Measurements from ENCODE around the gene NUMA1. TPM values are rescaled to one million over a fixed set of nuclear protein-coding genes. Genes with fewer than 3 reads are reported as not detected.

NUMA1 gene
- total RNA-seq, 1 donor from 2014 or later: 130 TPM

DNA sequence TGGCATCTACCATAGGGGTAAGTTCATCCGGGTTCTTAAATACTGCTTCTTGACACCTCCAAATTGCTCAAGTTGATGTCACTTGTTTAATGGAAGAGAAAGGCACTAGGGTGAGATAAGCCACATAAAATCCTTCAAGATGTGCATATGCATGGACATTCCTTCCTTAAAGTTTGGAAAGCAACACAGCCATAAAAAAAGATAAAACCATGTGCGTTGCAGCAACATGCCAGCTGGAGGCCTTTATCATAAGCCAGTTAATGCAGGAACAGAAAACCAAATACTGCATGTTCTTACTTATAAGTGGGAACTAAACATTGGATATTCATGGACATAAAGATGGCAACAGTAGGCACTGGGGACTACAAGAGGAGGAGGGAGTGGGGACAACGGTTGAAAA lies 89.6 kb downstream of the NUMA1 start:
- Mint-ChIP-seq H3K36me3 (peaks cover 7% of the 10 kb centered on the region), H3K27me3 (ENCODE audit: insufficient read depth, low read depth) (no peaks in the 10 kb centered on the region)

DNA sequence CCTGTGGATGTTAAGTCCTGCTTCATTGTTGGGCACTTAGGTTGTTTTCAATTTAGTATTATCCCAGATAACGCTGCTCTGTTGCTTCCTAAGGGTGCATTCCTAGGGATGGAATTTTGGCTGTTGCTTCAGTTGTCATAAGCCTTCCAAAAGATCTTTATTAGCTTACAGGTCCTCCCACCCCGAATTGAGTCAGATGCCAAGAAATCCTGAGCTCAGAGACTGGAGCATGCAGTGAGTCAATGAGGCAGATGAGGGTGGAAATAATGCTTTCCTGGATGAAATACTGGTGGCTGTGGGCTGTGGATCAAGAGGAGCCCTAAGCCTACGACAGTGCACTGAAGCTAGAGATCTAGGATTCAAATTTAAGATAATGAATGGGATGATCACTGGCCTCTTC lies 92.3 kb downstream of the NUMA1 start:
- Mint-ChIP-seq H3K27ac (no peak overlapping the region), H3K4me3 (no peak overlapping the region), H3K4me1 (no peaks in the 10 kb centered on the region), H3K9me3 (no peaks in the 10 kb centered on the region), H3K36me3 (peaks cover 3% of the 10 kb centered on the region), H3K27me3 (ENCODE audit: insufficient read depth, low read depth) (no peaks in the 10 kb centered on the region)
- H3K36me3 ChIP-seq: no peaks in the 10 kb centered on the region
- no peaks in the 10 kb centered on the region for H3K4me1 ChIP-seq
- peaks cover 3% of the 10 kb centered on the region for H3F3A ChIP-seq (ENCODE audit: low read depth)
- no peak for DNase-seq (ENCODE audit: low spot score)
- TF ChIP-seq, protein P1, sequence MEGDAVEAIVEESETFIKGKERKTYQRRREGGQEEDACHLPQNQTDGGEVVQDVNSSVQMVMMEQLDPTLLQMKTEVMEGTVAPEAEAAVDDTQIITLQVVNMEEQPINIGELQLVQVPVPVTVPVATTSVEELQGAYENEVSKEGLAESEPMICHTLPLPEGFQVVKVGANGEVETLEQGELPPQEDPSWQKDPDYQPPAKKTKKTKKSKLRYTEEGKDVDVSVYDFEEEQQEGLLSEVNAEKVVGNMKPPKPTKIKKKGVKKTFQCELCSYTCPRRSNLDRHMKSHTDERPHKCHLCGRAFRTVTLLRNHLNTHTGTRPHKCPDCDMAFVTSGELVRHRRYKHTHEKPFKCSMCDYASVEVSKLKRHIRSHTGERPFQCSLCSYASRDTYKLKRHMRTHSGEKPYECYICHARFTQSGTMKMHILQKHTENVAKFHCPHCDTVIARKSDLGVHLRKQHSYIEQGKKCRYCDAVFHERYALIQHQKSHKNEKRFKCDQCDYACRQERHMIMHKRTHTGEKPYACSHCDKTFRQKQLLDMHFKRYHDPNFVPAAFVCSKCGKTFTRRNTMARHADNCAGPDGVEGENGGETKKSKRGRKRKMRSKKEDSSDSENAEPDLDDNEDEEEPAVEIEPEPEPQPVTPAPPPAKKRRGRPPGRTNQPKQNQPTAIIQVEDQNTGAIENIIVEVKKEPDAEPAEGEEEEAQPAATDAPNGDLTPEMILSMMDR (IDR thresholded peaks at IDR 0.05): no peak
- no peak for TF ChIP-seq EZH2 (IDR thresholded peaks at IDR 0.05)
- TF ChIP-seq EZH2phosphoT487 (IDR thresholded peaks at IDR 0.05): no peak
- no peak overlapping the region for H3K9ac ChIP-seq
- H2AFZ ChIP-seq (replicated peaks): no peak overlapping the region
- H4K20me1 ChIP-seq (ENCODE audit: low read depth): no peaks in the 10 kb centered on the region
- no peaks in the 10 kb centered on the region for H3K27me3 ChIP-seq
- H3K4me2 ChIP-seq: no peak overlapping the region
- H3K4me3 ChIP-seq: no peak overlapping the region
- H3K27ac ChIP-seq: no peak overlapping the region
- H3K79me2 ChIP-seq (ENCODE audit: low read depth): no peaks in the 10 kb centered on the region
- H3K9me3 ChIP-seq (ENCODE audit: low read depth): no peaks in the 10 kb centered on the region

More for the DNA sequence above, 89.6 kb downstream of the NUMA1 start:
- Histone ChIP-seq H3K36me3 (no peaks in the 10 kb centered on the region), H3K27ac (no peak overlapping the region), H2AFZ (replicated peaks) (no peak overlapping the region), H3F3A (ENCODE audit: low read depth) (peaks cover 3% of the 10 kb centered on the region), H3K4me1 (no peaks in the 10 kb centered on the region), H3K9me3 (ENCODE audit: low read depth) (no peaks in the 10 kb centered on the region), H3K4me3 (no peak overlapping the region), H3K79me2 (ENCODE audit: low read depth) (no peaks in the 10 kb centered on the region), H3K27me3 (no peaks in the 10 kb centered on the region), H4K20me1 (ENCODE audit: low read depth) (no peaks in the 10 kb centered on the region), H3K9ac (no peak overlapping the region), H3K4me2 (no peak overlapping the region)
- TF ChIP-seq, protein P1 (IDR thresholded peaks at IDR 0.05): no peak
- TF ChIP-seq EZH2phosphoT487 (IDR thresholded peaks at IDR 0.05): no peak
- no peak for TF ChIP-seq EZH2 (IDR thresholded peaks at IDR 0.05)
- H3K4me1 Mint-ChIP-seq: no peaks in the 10 kb centered on the region
- H3K4me3 Mint-ChIP-seq: no peak overlapping the region
- H3K27ac Mint-ChIP-seq: no peak overlapping the region
- H3K9me3 Mint-ChIP-seq: no peaks in the 10 kb centered on the region
- DNase-seq (ENCODE audit: low spot score): no peak

DNA sequence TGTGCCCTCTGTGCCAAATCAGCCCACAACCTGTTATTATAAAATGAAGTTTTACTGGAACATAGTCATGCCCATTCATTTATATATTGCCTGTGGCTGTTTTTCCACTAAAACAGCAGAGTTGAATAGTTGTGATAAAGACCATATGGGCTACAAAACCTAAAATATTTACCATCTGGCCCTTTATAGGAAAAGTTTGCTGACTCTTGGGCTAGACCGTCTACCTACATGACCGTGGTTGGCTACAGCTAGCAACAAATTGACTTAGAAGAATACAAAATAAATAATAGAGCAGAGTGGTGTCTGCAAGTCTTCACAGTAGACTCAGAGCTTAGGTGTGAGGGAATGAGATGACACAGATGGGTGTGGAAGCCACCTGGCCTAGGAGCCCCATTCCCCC lies 92.8 kb downstream of the NUMA1 start:
- Histone ChIP-seq H3K4me2 (no peak overlapping the region), H3K9me3 (ENCODE audit: low read depth) (no peaks in the 10 kb centered on the region), H4K20me1 (ENCODE audit: low read depth) (no peaks in the 10 kb centered on the region), H3K27ac (no peak overlapping the region), H3F3A (ENCODE audit: low read depth) (peaks cover 3% of the 10 kb centered on the region), H3K4me3 (no peak overlapping the region), H3K79me2 (ENCODE audit: low read depth) (no peaks in the 10 kb centered on the region), H3K4me1 (no peaks in the 10 kb centered on the region), H3K36me3 (no peaks in the 10 kb centered on the region), H3K9ac (no peak overlapping the region), H2AFZ (replicated peaks) (no peak overlapping the region), H3K27me3 (no peaks in the 10 kb centered on the region)
- Mint-ChIP-seq H3K4me1 (no peaks in the 10 kb centered on the region), H3K36me3 (peaks cover 3% of the 10 kb centered on the region), H3K9me3 (no peaks in the 10 kb centered on the region), H3K27me3 (ENCODE audit: insufficient read depth, low read depth) (no peaks in the 10 kb centered on the region), H3K27ac (no peak overlapping the region), H3K4me3 (no peak overlapping the region)
- TF ChIP-seq, protein P1 (IDR thresholded peaks at IDR 0.05): no peak
- no peak for TF ChIP-seq EZH2phosphoT487 (IDR thresholded peaks at IDR 0.05)
- TF ChIP-seq EZH2 (IDR thresholded peaks at IDR 0.05): no peak
- DNase-seq (ENCODE audit: low spot score): no peak

Measured in neural progenitor cell (in vitro differentiated cells).